HEK293T (cell line): ENCODE measurements around the gene RNF26.

Experiments used
- ARNT ChIP-seq: fragments of 450-650 bp; IDR thresholded peaks from 2 replicates; pipeline ENCODE4 v1.6.1; 2017; ENCODE audit warnings: mild to moderate bottlenecking
- BHLHE40 ChIP-seq: fragments of 450-650 bp; IDR thresholded peaks from 2 replicates; pipeline ENCODE4 v1.6.1; 2016; ENCODE audit warnings: mild to moderate bottlenecking, moderate library complexity, borderline replicate concordance
- CTBP1 ChIP-seq: fragments of 450-650 bp; IDR thresholded peaks from 2 replicates; pipeline ENCODE4 v1.6.1; 2016; ENCODE audit warnings: borderline replicate concordance
- ELF4 ChIP-seq: fragments of 450-650 bp; IDR thresholded peaks from 2 replicates; pipeline ENCODE4 v1.6.1; 2017; ENCODE audit warnings: antibody characterized with exemption
- FOXA1 ChIP-seq: fragments of 450-650 bp; IDR thresholded peaks from 2 replicates; pipeline ENCODE4 v1.6.1; 2016; ENCODE audit warnings: mild to moderate bottlenecking
- FOXK2 ChIP-seq: fragments of 450-650 bp; IDR thresholded peaks from 2 replicates; pipeline ENCODE4 v1.6.1; 2016; ENCODE audit warnings: mild to moderate bottlenecking
- FOXM1 ChIP-seq: fragments of 450-650 bp; IDR thresholded peaks from 2 replicates; pipeline ENCODE4 v1.6.1; 2017; ENCODE audit warnings: mild to moderate bottlenecking, borderline replicate concordance
- HDGF ChIP-seq: fragments of 450-650 bp; IDR thresholded peaks from 2 replicates; pipeline ENCODE4 v1.6.1; 2017; ENCODE audit warnings: antibody characterized with exemption, borderline replicate concordance
- L3MBTL2 ChIP-seq: fragments of 450-650 bp; conservative IDR thresholded peaks from 2 replicates; pipeline ENCODE4 v1.6.1; 2016; ENCODE audit warnings: mild to moderate bottlenecking
- NFRKB ChIP-seq: fragments of 450-650 bp; IDR thresholded peaks from 2 replicates; pipeline ENCODE4 v1.6.1; 2016; ENCODE audit warnings: mild to moderate bottlenecking, moderate library complexity
- PKNOX1 ChIP-seq: fragments of 450-650 bp; IDR thresholded peaks from 2 replicates; pipeline ENCODE4 v1.6.1; 2016
- SP1 ChIP-seq: fragments of 450-650 bp; IDR thresholded peaks from 2 replicates; pipeline ENCODE4 v1.6.1; 2017
- SUZ12 ChIP-seq: fragments of 450-650 bp; IDR thresholded peaks from 2 replicates; pipeline ENCODE4 v1.6.1; 2016; ENCODE audit warnings: mild to moderate bottlenecking
- ZNF384 ChIP-seq: fragments of 450-650 bp; IDR thresholded peaks from 2 replicates; pipeline ENCODE4 v1.6.1; 2016

GRCh38 chr11:119370486-119371046 is 36.2 kb downstream of the RNF26 start:
- TF ChIP-seq FOXM1: no peak
- TF ChIP-seq ZNF384: no peak
- no peak for TF ChIP-seq FOXK2
- TF ChIP-seq SUZ12: no peak
- TF ChIP-seq HDGF: no peak
- TF ChIP-seq ELF4: no peak
- TF ChIP-seq NFRKB: no peak
- no peak for TF ChIP-seq CTBP1
- no peak for TF ChIP-seq SP1
- TF ChIP-seq L3MBTL2: no peak
- no peak for TF ChIP-seq BHLHE40
- no peak for TF ChIP-seq ARNT
- no peak for TF ChIP-seq PKNOX1
- no peak for TF ChIP-seq FOXA1
